ENCODE results near the gene PRKCH.
"Not testable (repeated sequence)": the region's sequence is repeated elsewhere in the genome, so short reads cannot be mapped to it uniquely, and the experiment has no call there.

PRKCH gene

GRCh38 chr14:61388976-61389576 lies 67.7 kb downstream of the PRKCH start:
- FAIRE-seq (no peak), DNase-seq (ENCODE audit: low spot score) (no peak)

- FAIRE-seq (no peak), DNase-seq (ENCODE audit: low spot score) (no peak)
These were observed 69.7 kb downstream of the PRKCH start for GRCh38 chr14:61391119-61391518.

- no peak for FAIRE-seq
- no peak for DNase-seq (ENCODE audit: low spot score)
These were observed 70.9 kb downstream of the PRKCH start for GRCh38 chr14:61392297-61392696.

GRCh38 chr14:61394542-61394941 lies 73.2 kb downstream of the PRKCH start:
- FAIRE-seq (no peak), DNase-seq (ENCODE audit: low spot score) (no peak)

- no peak for FAIRE-seq
These were observed 73.8 kb downstream of the PRKCH start for GRCh38 chr14:61395115-61395725.

GRCh38 chr14:61396279-61396678 lies 74.9 kb downstream of the PRKCH start:
- no peak for DNase-seq (ENCODE audit: low spot score)
- FAIRE-seq: no peak

More at GRCh38 chr14:61395115-61395725, 73.8 kb downstream of the PRKCH start:
- no peak for DNase-seq (ENCODE audit: low spot score)

GRCh38 chr14:61396694-61397093 lies 75.3 kb downstream of the PRKCH start:
- FAIRE-seq (no peak), DNase-seq (ENCODE audit: low spot score) (no peak)

GRCh38 chr14:61397615-61398014 lies 76.2 kb downstream of the PRKCH start:
- FAIRE-seq (no peak), DNase-seq (ENCODE audit: low spot score) (no peak)

GRCh38 chr14:61398221-61398620 lies 76.8 kb downstream of the PRKCH start:
- no peak for DNase-seq (ENCODE audit: low spot score)
- FAIRE-seq: no peak

GRCh38 chr14:61399365-61399764 lies 78.0 kb downstream of the PRKCH start:
- FAIRE-seq (no peak), DNase-seq (ENCODE audit: low spot score) (no peak)

- no peak for DNase-seq (ENCODE audit: low spot score)
- no peak for FAIRE-seq
These were observed 80.1 kb downstream of the PRKCH start for GRCh38 chr14:61401461-61401860.

GRCh38 chr14:61403411-61403810 lies 82.0 kb downstream of the PRKCH start:
- FAIRE-seq (no peak), DNase-seq (ENCODE audit: low spot score) (no peak)

- DNase-seq (ENCODE audit: low spot score): no peak
- FAIRE-seq: no peak
These were observed 83.3 kb downstream of the PRKCH start for GRCh38 chr14:61404637-61405036.

- DNase-seq (ENCODE audit: low spot score) (no peak), FAIRE-seq (no peak)
These were observed 84.8 kb downstream of the PRKCH start for GRCh38 chr14:61406198-61406597.

GRCh38 chr14:61406675-61407074 lies 85.3 kb downstream of the PRKCH start:
- DNase-seq (ENCODE audit: low spot score) (no peak), FAIRE-seq (no peak)

GRCh38 chr14:61408498-61408897 lies 87.1 kb downstream of the PRKCH start:
- DNase-seq (ENCODE audit: low spot score) (no peak), FAIRE-seq (no peak)

- FAIRE-seq: no peak
- no peak for DNase-seq (ENCODE audit: low spot score)
These were observed 88.4 kb downstream of the PRKCH start for GRCh38 chr14:61409782-61410181.

- DNase-seq (ENCODE audit: low spot score); FAIRE-seq: not testable (repeated sequence)
These were observed 94.6 kb downstream of the PRKCH start for GRCh38 chr14:61415934-61416333.

- FAIRE-seq (no peak), DNase-seq (ENCODE audit: low spot score) (no peak)
These were observed 95.2 kb downstream of the PRKCH start for GRCh38 chr14:61416591-61416990.

GRCh38 chr14:61417141-61417540 lies 95.8 kb downstream of the PRKCH start:
- FAIRE-seq (no peak), DNase-seq (ENCODE audit: low spot score) (no peak)

- no peak for DNase-seq (ENCODE audit: low spot score)
- no peak for FAIRE-seq
These were observed 96.6 kb downstream of the PRKCH start for GRCh38 chr14:61417883-61418455.

GRCh38 chr14:61418746-61419145 lies 97.4 kb downstream of the PRKCH start:
- DNase-seq (ENCODE audit: low spot score): no peak
- FAIRE-seq: no peak

GRCh38 chr14:61419201-61419600 lies 97.8 kb downstream of the PRKCH start:
- FAIRE-seq (no peak), DNase-seq (ENCODE audit: low spot score) (no peak)
